GM20000 (cell line): ENCODE data around the gene MAP3K9.

Experiments used
- DNase-seq: peaks from one replicate; pipeline ENCODE4 v3.0.0; 2012; ENCODE audit warnings: low spot score
- CTCF ChIP-seq: IDR thresholded peaks from 2 replicates; pipeline ENCODE4 v1.5.1; 2012; ENCODE audit warnings: mild to moderate bottlenecking, control low read depth; ENCODE audit errors: extremely low read depth, missing control alignments

The MAP3K9 gene

GRCh38 chr14:70680748-70681147 lies 128.6 kb downstream of the MAP3K9 start:
- DNase-seq, result no peak
- TF ChIP-seq CTCF, result no peak

- DNase-seq, result no peak
- TF ChIP-seq CTCF, result no peak
These were observed 132.0 kb downstream of the MAP3K9 start for GRCh38 chr14:70677341-70677740.
